PC-9 (cell line): Measurements from ENCODE around the gene ERGIC1. TPM values are rescaled to one million over a fixed set of nuclear protein-coding genes. Genes with fewer than 3 reads are reported as not detected.
A peak's percentile ranks its signal among the peaks of the same experiment; 100 is the strongest.

Experiments used
- BruUV-seq: library from RNA; stranded (reverse); fragments of 400-500 nt; replicated peaks from 2 replicates; lab custom pipeline; 2021; lab: Mats Ljungman, UMichigan
- CTCF ChIA-PET: fragments of 300-600 bp; sonication (Branson Sonifier 250); formaldehyde crosslinking; loops from one replicate; lab custom pipeline; 2022; ENCODE audit warnings: antibody characterized with exemption; lab: Charles Lee
- POLR2A ChIA-PET: fragments of 300-600 bp; sonication (Branson Sonifier 250); formaldehyde crosslinking; loops from one replicate; lab custom pipeline; 2022; ENCODE audit warnings: antibody characterized with exemption; ENCODE audit not compliant: unreplicated experiment; lab: Charles Lee
- DNase-seq, 2 experiments: peaks; one replicate each; pipeline versions ENCODE4 v3.0.0 to v3.0.0-alpha.2; 2015 to 2022; ENCODE audit warnings: mixed read lengths in 1 of 2
- H2AFZ ChIP-seq: fragments of 200-600 bp; sonication (generic); 2 replicates; pipeline ENCODE4 v1.8.1; 2017; ENCODE audit warnings: antibody characterized with exemption
- H3F3A ChIP-seq: fragments of 200-600 bp; sonication (generic); 2 replicates; pipeline ENCODE4 v1.8.1; 2017; ENCODE audit warnings: antibody characterized with exemption, mild to moderate bottlenecking, low read depth; ENCODE audit not compliant: insufficient read depth
- H3K27ac ChIP-seq: fragments of 200-600 bp; sonication (generic); 2 replicates; pipeline ENCODE4 v1.6.1; 2016; ENCODE audit warnings: mixed run types
- H3K27me3 ChIP-seq: fragments of 200-600 bp; sonication (generic); 2 replicates; pipeline ENCODE4 v1.6.1; 2016; ENCODE audit warnings: low read depth, mixed run types; ENCODE audit not compliant: insufficient read depth
- H3K36me3 ChIP-seq: fragments of 200-600 bp; sonication (generic); 2 replicates; pipeline ENCODE4 v1.6.1; 2016; ENCODE audit warnings: low read depth, mixed run types
- H3K4me1 ChIP-seq: fragments of 200-600 bp; sonication (generic); replicated peaks from 2 replicates; pipeline ENCODE4 v1.6.1; 2016; ENCODE audit warnings: mixed run types; ENCODE audit not compliant: insufficient read depth
- H3K4me2 ChIP-seq: fragments of 200-600 bp; sonication (generic); 2 replicates; pipeline ENCODE4 v1.6.1; 2017; ENCODE audit warnings: mixed run types
- H3K4me3 ChIP-seq: fragments of 200-600 bp; sonication (generic); 2 replicates; pipeline ENCODE4 v1.6.1; 2016; ENCODE audit warnings: mixed run types
- H3K79me2 ChIP-seq: fragments of 200-600 bp; sonication (generic); 2 replicates; pipeline ENCODE4 v1.6.1; 2017; ENCODE audit warnings: low read depth, mixed run types
- H3K9me2 ChIP-seq: fragments of 200-600 bp; sonication (generic); 2 replicates; pipeline ENCODE4 v1.8.1; 2017; ENCODE audit warnings: mild to moderate bottlenecking; ENCODE audit not compliant: insufficient read depth
- H3K9me3 ChIP-seq: fragments of 200-600 bp; sonication (generic); 2 replicates; pipeline ENCODE4 v1.8.1; 2016; ENCODE audit warnings: low read depth; ENCODE audit not compliant: insufficient read depth
- H4K20me1 ChIP-seq: fragments of 200-600 bp; sonication (generic); 2 replicates; pipeline ENCODE4 v1.8.1; 2017; ENCODE audit not compliant: insufficient read depth
- CTCF ChIP-seq: fragments of 200-600 bp; sonication (generic); conservative IDR thresholded peaks from 2 replicates; pipeline ENCODE4 v1.6.1; 2017; ENCODE audit warnings: mixed run types, antibody characterized with exemption, mild to moderate bottlenecking, moderate library complexity
- EZH2 ChIP-seq: fragments of 200-600 bp; sonication (generic); IDR thresholded peaks from 2 replicates; pipeline ENCODE4 v1.8.0; 2017; ENCODE audit warnings: antibody characterized with exemption, low read depth
- intact Hi-C: fragments of 100-400 bp; cut with micrococcal nuclease; formaldehyde crosslinking; loops from one replicate; pipeline ENCODE4 v1.10.0; 2022; ENCODE audit not compliant: unreplicated experiment
- total RNA-seq: library from RNA; stranded (reverse); gene quantifications from 2 replicates; pipeline ENCODE4 v1.2.3, GENCODE V29; 2021

ERGIC1 gene
- total RNA-seq, 1 experiment from 2014 or later = 159 TPM

GRCh38 chr5:172870291-172870714, 36.3 kb downstream of the ERGIC1 start:
- peak overlapping the region; percentile 59 for H3K4me2 ChIP-seq
- TF ChIP-seq EZH2 (no peak), CTCF (no peak)
- peak; percentile 35 to 75 for DNase-seq
- ChIA-PET CTCF (interaction anchor here (0.6 kb wide), 1 partner anchor 98 kb away, joined by 3 read pairs; no protein-coding TSS in a partner anchor), POLR2A (interaction anchor here (0.6 kb wide), 1 partner anchor 99 kb away, joined by 3 read pairs; the partner anchor contains the start of gene DUSP1)
- peaks cover 26% of the 10 kb centered on the region for H3F3A ChIP-seq
- H3K9me2 ChIP-seq = no peaks in the 10 kb centered on the region
- BruUV-seq = no TSS peak
- no peak overlapping the region for H2AFZ ChIP-seq
- no peak overlapping the region for H3K4me3 ChIP-seq
- H3K9me3 ChIP-seq = no peaks in the 10 kb centered on the region
- H4K20me1 ChIP-seq = no peaks in the 10 kb centered on the region
- intact Hi-C loops = no loop called here
- H3K36me3 ChIP-seq = no peaks in the 10 kb centered on the region
- peaks cover 15% of the 10 kb centered on the region; the same call in 1 of the 2 replicates for H3K79me2 ChIP-seq
- peak overlapping the region; percentile 84 for H3K27ac ChIP-seq
- peaks cover 44% of the 10 kb centered on the region for H3K4me1 ChIP-seq
- H3K27me3 ChIP-seq = no peaks in the 10 kb centered on the region

GRCh38 chr5:172870715-172871461, 36.8 kb downstream of the ERGIC1 start:
- POLR2A ChIA-PET = no interaction called here
- peaks cover 15% of the 10 kb centered on the region; the same call in 1 of the 2 replicates for H3K79me2 ChIP-seq
- peaks cover 44% of the 10 kb centered on the region for H3K4me1 ChIP-seq
- DNase-seq = no peak
- H3K9me2 ChIP-seq = no peaks in the 10 kb centered on the region
- H4K20me1 ChIP-seq = no peaks in the 10 kb centered on the region
- no peak overlapping the region for H3K4me3 ChIP-seq
- intact Hi-C loops = no loop called here
- peaks cover 26% of the 10 kb centered on the region for H3F3A ChIP-seq
- no TSS peak for BruUV-seq
- H3K4me2 ChIP-seq = peak overlapping the region; percentile 31
- H2AFZ ChIP-seq = no peak overlapping the region
- H3K27me3 ChIP-seq = no peaks in the 10 kb centered on the region
- CTCF ChIA-PET = interaction anchor here (0.6 kb wide), 1 partner anchor 98 kb away, joined by 3 read pairs; no protein-coding TSS in a partner anchor
- no peak for TF ChIP-seq CTCF
- TF ChIP-seq EZH2 = no peak
- no peaks in the 10 kb centered on the region for H3K9me3 ChIP-seq
- H3K36me3 ChIP-seq = no peaks in the 10 kb centered on the region
- peak overlapping the region; percentile 84 for H3K27ac ChIP-seq

GRCh38 chr5:172871536-172871935, 37.5 kb downstream of the ERGIC1 start:
- H3K4me1 ChIP-seq = peaks cover 44% of the 10 kb centered on the region
- H3K36me3 ChIP-seq = no peaks in the 10 kb centered on the region
- H3K4me3 ChIP-seq = no peak overlapping the region
- no peaks in the 10 kb centered on the region for H3K9me2 ChIP-seq
- ChIA-PET POLR2A (no interaction called here), CTCF (interaction anchor here (0.6 kb wide), 1 partner anchor 137 kb away, joined by 3 read pairs; no protein-coding TSS in a partner anchor)
- no peak for DNase-seq
- no peak overlapping the region for H2AFZ ChIP-seq
- intact Hi-C loops = no loop called here
- H4K20me1 ChIP-seq = no peaks in the 10 kb centered on the region
- H3K79me2 ChIP-seq = peaks cover 15% of the 10 kb centered on the region; the same call in 1 of the 2 replicates
- H3K27me3 ChIP-seq = no peaks in the 10 kb centered on the region
- H3K4me2 ChIP-seq = no peak overlapping the region
- peaks cover 26% of the 10 kb centered on the region for H3F3A ChIP-seq
- TF ChIP-seq CTCF (no peak), EZH2 (no peak)
- H3K27ac ChIP-seq = no peak overlapping the region
- no peaks in the 10 kb centered on the region for H3K9me3 ChIP-seq
- BruUV-seq = no TSS peak
